Gastroesophageal sphincter (tissue), 4 donors: ENCODE results near the gene COX6A1. TPM values are rescaled to one million over a fixed set of nuclear protein-coding genes. Genes with fewer than 3 reads are reported as not detected.
"Not testable (repeated sequence)": the region's sequence is repeated elsewhere in the genome, so short reads cannot be mapped to it uniquely, and the experiment has no call there.

Experiments used
- ATAC-seq: fragments of 150-250 bp; one replicate; pipeline ENCODE4 v1.9.1; 2016; ENCODE audit warnings: mild to moderate bottlenecking, moderate library complexity
- H3K27ac ChIP-seq, 4 donors: fragments of 200-600 bp; sonication (generic) in 3 of 4; 1 replicate in 3 of 4; 2 replicates in 1 of 4; pipeline ENCODE4 v1.5.1; 2016 to 2019
- H3K27me3 ChIP-seq: fragments of 200-600 bp; sonication (generic); one replicate; pipeline ENCODE4 v1.5.1; 2019
- H3K36me3 ChIP-seq, 2 donors: fragments of 200-600 bp; sonication (generic); one replicate each; pipeline ENCODE4 v1.5.1; 2019; ENCODE audit warnings: control low read depth in 1 of 2
- H3K4me1 ChIP-seq, 3 donors: fragments of 200-600 bp; sonication (generic); 1 replicate in 2 of 3; 2 replicates in 1 of 3; pipeline ENCODE4 v1.5.1; 2016 to 2019; ENCODE audit warnings: control low read depth in 2 of 3
- H3K4me3 ChIP-seq, 2 donors: fragments of 200-600 bp; sonication (generic); one replicate each; pipeline ENCODE4 v1.5.1; 2019; ENCODE audit warnings: mild to moderate bottlenecking in 1 of 2, moderate library complexity in 1 of 2
- H3K9me3 ChIP-seq, 3 donors: fragments of 200-600 bp; sonication (generic); one replicate each; pipeline ENCODE4 v1.5.1; 2017 to 2019; ENCODE audit warnings: control low read depth in 2 of 3
- EP300 ChIP-seq: sonication (generic); formaldehyde crosslinking; IDR thresholded peaks from one replicate; pipeline ENCODE4 v1.6.1; 2017; ENCODE audit warnings: antibody characterized with exemption, mild to moderate bottlenecking
- POLR2A ChIP-seq, 2 donors: fragments of 450-650 bp; IDR thresholded peaks; one replicate each; pipeline ENCODE4 v1.6.1; 2017; ENCODE audit warnings: antibody characterized with exemption in 2 of 2, mild to moderate bottlenecking in 2 of 2, moderate library complexity in 1 of 2
- POLR2AphosphoS5 ChIP-seq: sonication (generic); formaldehyde crosslinking; IDR thresholded peaks from one replicate; pipeline ENCODE4 v1.6.1; 2017; ENCODE audit warnings: antibody characterized with exemption
- WGBS, 2 donors: methylation state at CpG; one replicate each; pipeline ENCODE4 v1.1.5; 2018; ENCODE audit warnings: low coverage in 1 of 2; 5-methylcytosine and 5-hydroxymethylcytosine counted together
- total RNA-seq, 4 donors: library from RNA; depleted of rRNA; stranded (reverse); fragments of >200 nt; gene quantifications; one replicate each; pipeline ENCODE4 v1.1.0, GENCODE V29; 2016
- TF ChIP-seq, protein P1 (sequence below), 4 experiments: fragments of 200-600 bp in 2 of 4; fragments of 450-650 bp in 2 of 4; sonication (generic) in 1 of 4; IDR thresholded peaks; one replicate each; pipeline ENCODE4 v1.5.1; 2017 to 2019; ENCODE audit warnings: antibody characterized with exemption in 4 of 4, mild to moderate bottlenecking in 2 of 4, moderate library complexity in 2 of 4

COX6A1 gene
- total RNA-seq, 4 donors from 2014 or later, result 424 to 588 (median 522) TPM

DNA sequence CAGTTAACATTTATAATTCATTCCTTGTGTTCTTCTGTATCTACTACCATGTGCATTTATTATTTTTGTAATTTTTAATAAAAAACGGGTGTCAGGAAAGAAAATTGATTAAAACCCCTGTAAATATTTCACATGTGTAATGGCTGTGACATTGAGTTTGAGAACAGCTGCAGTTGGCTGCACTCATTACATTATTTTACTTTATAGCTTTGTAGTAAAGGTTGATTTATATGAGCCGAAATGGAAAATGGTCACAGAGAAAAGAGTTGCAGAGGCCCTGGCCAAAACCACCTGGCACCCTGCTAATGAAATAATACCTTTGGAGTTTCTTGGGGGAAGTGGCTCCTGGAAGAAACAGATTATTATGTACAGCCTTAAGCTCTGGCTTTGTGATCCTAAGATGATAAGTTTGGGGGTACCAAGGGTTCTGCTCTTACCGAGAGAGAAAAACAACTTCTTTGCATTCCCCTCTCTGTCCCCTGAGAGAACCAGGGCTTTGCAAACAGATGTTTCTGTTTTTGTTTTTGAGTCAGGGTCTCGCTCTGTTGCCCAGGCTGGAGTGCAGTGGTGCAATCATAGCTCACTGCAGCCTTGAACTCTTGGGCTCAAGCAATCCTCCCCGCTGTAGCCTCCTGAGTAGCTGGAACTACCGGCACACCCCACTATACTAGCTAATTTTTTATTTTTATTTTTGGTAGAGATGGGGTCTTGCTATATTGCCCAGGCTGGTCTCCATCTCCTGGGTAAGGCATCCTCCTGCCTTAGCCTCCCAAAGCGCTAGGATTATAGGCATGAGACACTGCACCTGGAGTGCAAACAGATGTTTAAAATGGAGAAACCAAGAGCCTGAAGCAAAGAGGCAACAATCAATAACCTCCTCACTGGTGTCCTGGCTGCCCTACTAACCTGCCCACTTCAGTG is 48.3 kb downstream of the COX6A1 start:
- H3K27ac ChIP-seq, result no peak overlapping the region
- H3K36me3 ChIP-seq, result peaks cover 0 to 30% of the 10 kb centered on the region in 2 donors
- H3K4me3 ChIP-seq, result no peak overlapping the region
- no peaks in the 10 kb centered on the region for H3K4me1 ChIP-seq
- no peak for ATAC-seq
- no peaks in the 10 kb centered on the region for H3K27me3 ChIP-seq
- 83 to 92% methylated on average over 5 to 6 of the region's 7 CpGs for WGBS, 2 donors
- TF ChIP-seq POLR2AphosphoS5 (no peak), POLR2A (IDR thresholded peaks at IDR 0.05) (no peak), EP300 (no peak)
- TF ChIP-seq, protein P1, sequence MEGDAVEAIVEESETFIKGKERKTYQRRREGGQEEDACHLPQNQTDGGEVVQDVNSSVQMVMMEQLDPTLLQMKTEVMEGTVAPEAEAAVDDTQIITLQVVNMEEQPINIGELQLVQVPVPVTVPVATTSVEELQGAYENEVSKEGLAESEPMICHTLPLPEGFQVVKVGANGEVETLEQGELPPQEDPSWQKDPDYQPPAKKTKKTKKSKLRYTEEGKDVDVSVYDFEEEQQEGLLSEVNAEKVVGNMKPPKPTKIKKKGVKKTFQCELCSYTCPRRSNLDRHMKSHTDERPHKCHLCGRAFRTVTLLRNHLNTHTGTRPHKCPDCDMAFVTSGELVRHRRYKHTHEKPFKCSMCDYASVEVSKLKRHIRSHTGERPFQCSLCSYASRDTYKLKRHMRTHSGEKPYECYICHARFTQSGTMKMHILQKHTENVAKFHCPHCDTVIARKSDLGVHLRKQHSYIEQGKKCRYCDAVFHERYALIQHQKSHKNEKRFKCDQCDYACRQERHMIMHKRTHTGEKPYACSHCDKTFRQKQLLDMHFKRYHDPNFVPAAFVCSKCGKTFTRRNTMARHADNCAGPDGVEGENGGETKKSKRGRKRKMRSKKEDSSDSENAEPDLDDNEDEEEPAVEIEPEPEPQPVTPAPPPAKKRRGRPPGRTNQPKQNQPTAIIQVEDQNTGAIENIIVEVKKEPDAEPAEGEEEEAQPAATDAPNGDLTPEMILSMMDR (IDR thresholded peaks at IDR 0.05), result no peak
- no peaks in the 10 kb centered on the region for H3K9me3 ChIP-seq

DNA sequence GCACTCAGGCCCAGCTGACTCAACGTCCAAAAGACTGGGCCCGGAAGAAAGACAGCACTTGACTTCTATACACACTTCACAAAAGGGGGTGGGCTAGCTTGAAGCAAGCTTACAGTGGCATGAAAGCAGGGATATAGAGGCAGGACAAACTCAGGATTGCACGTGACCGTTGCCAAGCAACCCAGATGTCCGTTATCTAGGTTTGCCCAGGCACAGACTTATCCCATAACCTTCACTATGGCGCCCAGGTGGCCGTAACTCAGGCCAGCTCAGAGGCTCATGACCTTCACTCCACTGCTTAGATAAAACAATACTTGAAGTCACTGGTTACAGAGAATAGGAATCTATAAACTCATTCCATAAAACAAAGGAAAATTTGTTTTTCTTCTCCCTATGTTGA is 49.6 kb downstream of the COX6A1 start:
- WGBS, 2 donors, result 60 to 94% methylated on average over 5 to 6 of the region's 7 CpGs
- H3K36me3 ChIP-seq, result peaks cover 0 to 30% of the 10 kb centered on the region in 2 donors
- not testable (repeated sequence) for H3K27me3 ChIP-seq, H3K4me1 ChIP-seq, ATAC-seq, H3K4me3 ChIP-seq, H3K27ac ChIP-seq, H3K9me3 ChIP-seq

DNA sequence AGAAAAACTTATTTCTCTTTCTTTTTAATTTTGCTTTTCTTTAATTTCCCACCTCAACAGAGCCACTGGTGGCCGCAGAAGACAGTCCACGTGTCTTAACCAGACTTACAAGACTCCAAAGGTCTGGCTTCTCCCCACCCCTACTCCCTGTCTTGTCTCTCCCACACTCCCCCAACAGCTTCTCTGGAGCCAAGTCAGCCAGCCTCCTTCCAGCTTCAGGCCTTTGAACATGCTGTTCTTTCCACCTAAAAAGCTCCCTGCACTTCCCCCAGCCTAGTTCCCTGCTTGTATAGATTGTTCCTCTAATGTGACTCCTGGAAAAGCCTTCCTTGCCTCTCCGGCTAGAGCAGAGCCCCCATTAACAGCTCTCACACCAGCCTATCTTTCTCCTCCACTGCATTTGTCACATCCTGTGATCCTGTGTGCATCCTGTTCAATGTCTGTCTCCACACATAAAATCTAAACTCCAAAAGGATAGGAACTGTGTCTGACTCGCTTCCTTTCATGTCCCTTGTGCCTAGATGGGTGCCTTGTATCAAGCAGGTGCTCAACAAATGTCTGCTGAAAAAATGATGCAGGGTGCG is 50.2 kb downstream of the COX6A1 start:
- Histone ChIP-seq H3K27me3 (no peaks in the 10 kb centered on the region), H3K36me3 (peaks cover 0 to 26% of the 10 kb centered on the region in 2 donors), H3K4me3 (no peak overlapping the region), H3K4me1 (no peaks in the 10 kb centered on the region), H3K9me3 (no peaks in the 10 kb centered on the region), H3K27ac (peak overlapping the region in 1 of 4 donors; percentile 33)
- 60 to 69% methylated on average over 4 of the region's 5 CpGs for WGBS, 2 donors
- no peak for ATAC-seq
- TF ChIP-seq, protein P1 (IDR thresholded peaks at IDR 0.05), result no peak
- no peak for TF ChIP-seq EP300
- no peak for TF ChIP-seq POLR2A (IDR thresholded peaks at IDR 0.05)
- TF ChIP-seq POLR2AphosphoS5, result no peak

GRCh38 chr12:120489018-120489417 is 51.1 kb downstream of the COX6A1 start:
- TF ChIP-seq POLR2AphosphoS5, result no peak
- TF ChIP-seq, protein P1 (IDR thresholded peaks at IDR 0.05), result no peak
- no peak for TF ChIP-seq EP300
- TF ChIP-seq POLR2A (IDR thresholded peaks at IDR 0.05), result no peak
- peak overlapping the region in 1 of 4 donors; percentile 33 for H3K27ac ChIP-seq
- WGBS, 2 donors, result 66 to 73% methylated on average over 3 to 4 of the region's 4 CpGs
- ATAC-seq, result no peak
- peaks cover 0 to 26% of the 10 kb centered on the region in 2 donors for H3K36me3 ChIP-seq
- H3K4me3 ChIP-seq, result no peak overlapping the region
- no peaks in the 10 kb centered on the region for H3K9me3 ChIP-seq
- H3K27me3 ChIP-seq, result no peaks in the 10 kb centered on the region
- H3K4me1 ChIP-seq, result no peaks in the 10 kb centered on the region

- ATAC-seq, result no peak
- no peak overlapping the region for H3K4me3 ChIP-seq
- H3K4me1 ChIP-seq, result peaks cover 0 to 8% (median 0%) of the 10 kb centered on the region in 3 donors
- peaks cover 0 to 26% of the 10 kb centered on the region in 2 donors for H3K36me3 ChIP-seq
- H3K9me3 ChIP-seq, result no peaks in the 10 kb centered on the region
- no peaks in the 10 kb centered on the region for H3K27me3 ChIP-seq
- no peak overlapping the region for H3K27ac ChIP-seq
- TF ChIP-seq, protein P1 (IDR thresholded peaks at IDR 0.05), result no peak
- TF ChIP-seq POLR2A (IDR thresholded peaks at IDR 0.05) (no peak), EP300 (no peak), POLR2AphosphoS5 (no peak)
- WGBS, 2 donors, result 96 to 100% methylated on average over 4 of the region's 5 CpGs
Measured at GRCh38 chr12:120490325-120490724, 52.4 kb downstream of the COX6A1 start.

Other genes with a start within 250 kb of the COX6A1 start
- 10 to 100 TPM; 39.3 to 82.2 (median 56.0) TPM for gene GCN1, start 243.4 kb upstream of the COX6A1 start, total RNA-seq
- gene RPLP0, start 237.0 kb upstream of the COX6A1 start, total RNA-seq, result 1,000 to 10,000 TPM; 1,730 to 2,825 (median 2,260) TPM
- 10 to 100 TPM; 43.2 to 80.4 (median 59.4) TPM for gene PXN, start 172.4 kb upstream of the COX6A1 start, total RNA-seq
- under 1 TPM in 3 of 4 donors, not detected in 1; under 0.01 TPM for gene RNU4-2, start 146.2 kb upstream of the COX6A1 start, total RNA-seq
- under 1 TPM in 1 of 4 donors, not detected in 3; under 0.01 TPM for gene RNU4-1, start 144.9 kb upstream of the COX6A1 start, total RNA-seq
- gene SIRT4, start 135.8 kb upstream of the COX6A1 start, total RNA-seq, result 1 to 10 TPM in 3 of 4 donors, under 1 TPM in 1; 0.67 to 3.9 (median 3.7) TPM
- gene PLA2G1B, start 110.3 kb upstream of the COX6A1 start, total RNA-seq, result not detected
- 1 to 10 TPM in 1 of 4 donors, under 1 TPM in 3; 0.16 to 9.2 (median 0.70) TPM for gene MSI1, start 68.9 kb upstream of the COX6A1 start, total RNA-seq
- 10 to 100 TPM in 3 of 4 donors, 1 to 10 TPM in 1; 9.7 to 19.5 (median 16.8) TPM for gene TRIAP1, start 8.3 kb downstream of the COX6A1 start, total RNA-seq
- 10 to 100 TPM; 20.0 to 26.0 (median 23.2) TPM for gene GATC, start 8.3 kb downstream of the COX6A1 start, total RNA-seq
- 10 to 100 TPM; 46.2 to 63.2 (median 49.3) TPM for gene SRSF9, start 31.6 kb downstream of the COX6A1 start, total RNA-seq
- gene DYNLL1, start 58.0 kb downstream of the COX6A1 start, total RNA-seq, result 100 to 1,000 TPM; 179 to 271 (median 229) TPM
- gene COQ5, start 91.0 kb downstream of the COX6A1 start, total RNA-seq, result 10 to 100 TPM; 19.3 to 27.6 (median 22.6) TPM
- gene RNF10, start 96.2 kb downstream of the COX6A1 start, total RNA-seq, result 100 to 1,000 TPM; 134 to 273 (median 161) TPM
- gene POP5, start 143.3 kb downstream of the COX6A1 start, total RNA-seq, result 10 to 100 TPM; 18.2 to 42.0 (median 27.6) TPM
- gene CABP1, start 202.5 kb downstream of the COX6A1 start, total RNA-seq, result 1 to 10 TPM in 3 of 4 donors, under 1 TPM in 1; 0.81 to 3.0 (median 1.2) TPM
- gene MLEC, start 249.0 kb downstream of the COX6A1 start, total RNA-seq, result 10 to 100 TPM; 41.5 to 82.3 (median 56.9) TPM